Muscle layer of duodenum (tissue), 2 donors: ENCODE data around the gene GPR27.

Experiments
- H3K27ac ChIP-seq: one replicate; pipeline ENCODE4 v1.7.0; 2013; ENCODE audit warnings: mild to moderate bottlenecking, low read length
- H3K27me3 ChIP-seq: one replicate; pipeline ENCODE4 v1.7.0; 2013; ENCODE audit warnings: low read depth, mild to moderate bottlenecking, control low read depth, low read length
- H3K36me3 ChIP-seq, 2 donors: one replicate each; pipeline ENCODE4 v1.7.0; 2013; ENCODE audit warnings: low read length in 2 of 2, control low read depth in 1 of 2, mild to moderate bottlenecking in 1 of 2; ENCODE audit not compliant: insufficient read depth in 2 of 2, control insufficient read depth in 1 of 2
- H3K4me1 ChIP-seq, 2 donors: one replicate each; pipeline ENCODE4 v1.7.0; 2013; ENCODE audit warnings: low read length in 2 of 2, mild to moderate bottlenecking in 2 of 2, control low read depth in 1 of 2, moderate library complexity in 1 of 2; ENCODE audit not compliant: insufficient read depth in 2 of 2, control insufficient read depth in 1 of 2
- H3K4me3 ChIP-seq, 2 donors: one replicate each; pipeline ENCODE4 v1.7.0; 2013; ENCODE audit warnings: low read length in 2 of 2, low read depth in 1 of 2, mild to moderate bottlenecking in 1 of 2
- H3K9me3 ChIP-seq, 2 donors: one replicate each; pipeline ENCODE4 v1.7.0; 2013; ENCODE audit warnings: low read length in 2 of 2, control low read depth in 1 of 2, mild to moderate bottlenecking in 1 of 2; ENCODE audit not compliant: control insufficient read depth in 1 of 2
- donor health status: healthy.

The GPR27 gene

GRCh38 chr3:71787851-71788405 lies 34.3 kb downstream of the GPR27 start:
- Histone ChIP-seq H3K9me3 (no peaks in the 10 kb centered on the region), H3K27ac (no peak overlapping the region), H3K27me3 (peaks cover 30% of the 10 kb centered on the region), H3K4me3 (no peak overlapping the region), H3K4me1 (peaks cover 0 to 10% of the 10 kb centered on the region in 2 donors), H3K36me3 (no peaks in the 10 kb centered on the region)

GRCh38 chr3:71789922-71790321 lies 36.3 kb downstream of the GPR27 start:
- peaks cover 13% of the 10 kb centered on the region for H3K27me3 ChIP-seq
- H3K27ac ChIP-seq: no peak overlapping the region
- H3K36me3 ChIP-seq: no peaks in the 10 kb centered on the region
- no peak overlapping the region for H3K4me3 ChIP-seq
- no peaks in the 10 kb centered on the region for H3K9me3 ChIP-seq
- peaks cover 0 to under 1% of the 10 kb centered on the region in 2 donors for H3K4me1 ChIP-seq

DNA sequence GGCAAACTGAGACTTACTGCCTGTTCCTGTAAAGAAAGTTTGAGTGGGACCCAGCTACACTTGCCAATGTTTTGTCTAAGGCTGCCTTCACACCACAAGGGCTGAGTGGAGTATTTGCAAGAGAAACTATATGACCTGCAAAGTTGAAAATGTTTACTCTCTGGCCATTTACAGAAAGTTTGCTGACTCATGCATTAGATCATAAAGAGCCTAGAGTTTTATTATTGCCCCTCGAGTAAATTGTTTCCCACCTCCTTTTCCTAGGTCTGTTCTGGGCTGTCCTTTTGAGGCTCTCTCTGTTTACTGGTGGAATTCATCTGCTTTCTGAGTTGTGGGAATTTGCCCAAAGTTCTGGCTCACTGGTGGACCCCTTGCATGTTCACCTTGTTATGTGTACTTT lies 38.0 kb downstream of the GPR27 start:
- H3K9me3 ChIP-seq: no peaks in the 10 kb centered on the region
- no peaks in the 10 kb centered on the region for H3K4me1 ChIP-seq
- no peaks in the 10 kb centered on the region for H3K36me3 ChIP-seq
- H3K4me3 ChIP-seq: no peak overlapping the region
- H3K27ac ChIP-seq: no peak overlapping the region
- H3K27me3 ChIP-seq: no peaks in the 10 kb centered on the region

DNA sequence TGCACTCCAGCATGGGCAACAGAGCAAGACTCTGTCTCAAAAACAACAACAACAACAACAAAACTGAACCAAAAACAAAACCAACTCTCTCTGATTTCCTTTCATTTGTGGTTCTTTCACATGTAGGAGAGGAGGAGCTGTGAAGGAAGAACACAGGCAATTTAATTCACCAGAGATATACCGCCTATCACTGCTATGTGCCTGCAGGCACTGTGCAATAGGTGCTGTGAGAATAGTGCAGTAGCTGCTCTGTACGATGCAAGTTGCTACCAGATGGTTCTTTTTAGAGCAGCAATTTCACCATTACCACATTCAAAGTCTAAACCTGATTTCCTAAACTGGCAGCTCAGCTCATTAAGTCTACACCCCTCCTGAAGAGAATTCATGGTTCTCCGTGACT lies 42.6 kb downstream of the GPR27 start:
- no peaks in the 10 kb centered on the region for H3K9me3 ChIP-seq
- no peak overlapping the region for H3K4me3 ChIP-seq
- H3K27ac ChIP-seq: no peak overlapping the region
- no peaks in the 10 kb centered on the region for H3K27me3 ChIP-seq
- no peaks in the 10 kb centered on the region for H3K4me1 ChIP-seq
- H3K36me3 ChIP-seq: no peaks in the 10 kb centered on the region

DNA sequence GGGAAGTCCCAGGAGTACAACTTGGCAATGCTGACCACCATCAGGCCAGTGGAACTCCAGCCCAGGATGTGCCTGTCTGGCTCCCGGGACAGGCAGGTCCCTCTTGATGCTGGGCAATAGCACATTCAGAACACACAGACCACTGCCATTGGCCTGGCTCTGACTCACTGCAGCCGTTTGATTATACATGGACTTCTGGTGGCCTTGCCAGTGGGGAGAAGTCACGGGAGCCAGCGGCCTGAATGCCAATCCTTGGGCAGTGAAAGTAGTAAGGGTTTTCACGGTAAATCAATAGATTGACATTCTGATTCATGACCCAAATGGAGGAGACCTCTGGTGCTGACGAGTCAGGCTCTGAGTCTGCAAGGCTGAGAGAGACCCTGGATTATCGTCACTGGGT lies 43.8 kb downstream of the GPR27 start:
- Histone ChIP-seq H3K9me3 (no peaks in the 10 kb centered on the region), H3K27me3 (no peaks in the 10 kb centered on the region), H3K4me3 (no peak overlapping the region)

DNA sequence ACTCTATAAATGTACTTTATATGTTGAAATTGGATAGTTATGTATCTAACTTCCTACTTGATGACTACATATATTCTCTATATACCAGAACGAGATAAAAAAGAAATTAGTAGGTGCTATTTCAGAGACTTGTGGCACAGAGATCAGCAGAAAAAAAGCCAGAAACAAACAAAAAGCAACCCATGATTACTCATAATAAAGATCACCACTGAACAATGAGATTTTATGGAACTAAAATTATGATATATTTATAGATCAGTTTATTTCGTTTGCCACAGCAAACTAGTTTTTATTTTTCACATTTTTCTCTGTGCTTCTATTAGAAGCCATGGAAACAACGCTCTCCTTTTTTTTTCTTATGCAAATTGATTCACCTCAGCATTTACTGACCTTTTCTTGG lies 46.4 kb downstream of the GPR27 start:
- Histone ChIP-seq H3K27ac (no peak overlapping the region), H3K4me1 (no peaks in the 10 kb centered on the region), H3K9me3 (no peaks in the 10 kb centered on the region), H3K27me3 (no peaks in the 10 kb centered on the region), H3K4me3 (no peak overlapping the region), H3K36me3 (no peaks in the 10 kb centered on the region)

More for the DNA sequence above, 43.8 kb downstream of the GPR27 start:
- H3K4me1 ChIP-seq: no peaks in the 10 kb centered on the region
- H3K36me3 ChIP-seq: no peaks in the 10 kb centered on the region
- H3K27ac ChIP-seq: no peak overlapping the region

DNA sequence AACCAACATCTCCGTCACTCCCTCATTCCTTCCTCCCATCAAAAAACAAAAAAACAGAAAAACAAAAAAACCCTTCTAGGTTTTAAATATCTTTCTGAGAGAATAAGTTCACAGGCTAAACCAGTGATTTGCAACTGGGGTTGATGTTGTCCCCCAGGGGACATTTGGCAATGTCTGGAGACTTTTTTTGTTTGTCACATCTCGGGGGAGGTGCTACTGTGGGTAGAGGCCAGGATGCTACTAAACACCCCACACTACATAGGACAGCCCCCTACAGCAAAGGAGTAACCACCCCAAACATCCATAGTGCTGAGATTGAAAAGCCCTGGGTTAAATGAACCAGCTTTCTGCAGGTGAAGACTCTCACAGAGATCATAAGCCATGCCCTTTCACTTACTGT lies 48.3 kb downstream of the GPR27 start:
- Histone ChIP-seq H3K4me3 (no peak overlapping the region), H3K27me3 (no peaks in the 10 kb centered on the region)

DNA sequence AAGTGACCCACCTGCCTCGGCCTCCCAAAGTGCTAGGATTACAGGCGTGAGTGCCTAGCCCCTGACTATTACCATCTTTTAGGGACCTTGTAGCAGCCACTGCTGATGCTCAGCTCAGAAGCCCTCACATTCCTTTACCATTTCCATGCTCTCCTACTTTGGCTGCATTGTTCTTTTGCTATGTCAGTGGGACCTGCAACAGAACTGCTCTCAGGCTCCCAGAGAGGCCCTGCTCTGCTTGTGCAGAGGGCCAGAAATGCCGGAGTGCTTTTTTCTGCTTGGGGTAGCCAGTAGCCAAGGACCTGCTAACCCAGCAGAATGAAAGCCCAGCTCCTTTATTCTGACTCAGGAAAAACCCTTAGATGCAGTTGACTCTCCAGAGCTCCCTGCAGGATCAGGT lies 49.6 kb downstream of the GPR27 start:
- H3K4me1 ChIP-seq: no peaks in the 10 kb centered on the region
- H3K27me3 ChIP-seq: no peaks in the 10 kb centered on the region
- H3K27ac ChIP-seq: no peak overlapping the region
- H3K4me3 ChIP-seq: no peak overlapping the region
- H3K36me3 ChIP-seq: no peaks in the 10 kb centered on the region
- no peaks in the 10 kb centered on the region for H3K9me3 ChIP-seq

More for the DNA sequence above, 48.3 kb downstream of the GPR27 start:
- H3K36me3 ChIP-seq: no peaks in the 10 kb centered on the region
- H3K27ac ChIP-seq: no peak overlapping the region
- no peaks in the 10 kb centered on the region for H3K4me1 ChIP-seq
- H3K9me3 ChIP-seq: no peaks in the 10 kb centered on the region

DNA sequence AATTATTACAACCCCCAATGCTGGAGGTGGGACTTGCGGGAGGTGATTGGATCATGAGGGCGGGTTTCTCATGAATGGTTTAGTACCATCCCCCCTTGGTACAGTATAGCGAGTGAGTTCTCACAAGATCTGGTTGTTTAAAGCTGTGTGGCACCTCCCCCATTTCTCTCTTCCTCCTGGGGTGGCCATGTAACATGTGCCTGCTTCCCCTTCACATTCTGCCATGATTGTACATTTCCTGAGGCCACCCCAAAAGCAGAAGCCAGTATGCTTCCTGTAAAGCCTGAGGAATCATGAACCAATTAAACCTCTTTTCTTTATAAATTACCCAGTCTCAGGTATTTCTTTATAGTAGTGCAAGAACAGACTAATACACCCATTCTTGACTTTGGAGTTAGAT lies 51.5 kb downstream of the GPR27 start:
- no peaks in the 10 kb centered on the region for H3K9me3 ChIP-seq
- no peak overlapping the region for H3K27ac ChIP-seq

DNA sequence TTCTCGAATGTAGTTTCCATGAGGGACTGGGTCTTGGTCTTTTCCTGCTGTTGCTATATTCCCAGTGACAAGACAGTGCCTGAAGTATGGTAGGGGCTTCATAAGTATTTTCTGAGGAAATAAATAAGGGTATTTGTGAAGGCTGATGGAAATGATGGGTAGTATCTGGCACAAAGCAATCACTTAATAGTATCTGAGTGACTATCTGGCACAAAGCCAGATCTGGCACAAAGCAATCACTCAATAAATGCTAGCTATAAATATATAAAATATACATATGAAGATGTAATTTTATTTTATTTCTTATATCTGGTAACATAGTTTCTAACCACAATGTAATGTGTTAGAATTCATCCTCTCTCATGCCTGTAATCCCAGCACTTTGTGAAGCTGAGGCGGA lies 52.0 kb downstream of the GPR27 start:
- no peak overlapping the region for H3K27ac ChIP-seq
- H3K4me3 ChIP-seq: no peak overlapping the region
- H3K9me3 ChIP-seq: no peaks in the 10 kb centered on the region
- H3K4me1 ChIP-seq: no peaks in the 10 kb centered on the region
- H3K27me3 ChIP-seq: no peaks in the 10 kb centered on the region
- H3K36me3 ChIP-seq: no peaks in the 10 kb centered on the region

More for the DNA sequence above, 51.5 kb downstream of the GPR27 start:
- Histone ChIP-seq H3K4me1 (no peaks in the 10 kb centered on the region), H3K27me3 (no peaks in the 10 kb centered on the region), H3K36me3 (no peaks in the 10 kb centered on the region), H3K4me3 (no peak overlapping the region)
